ENCODE measurements around the gene PIP5K1C. TPM values are rescaled to one million over a fixed set of nuclear protein-coding genes. Genes with fewer than 3 reads are reported as not detected.

PIP5K1C gene
- total RNA-seq, 1 experiment from 2014 or later = 26.9 TPM

DNA sequence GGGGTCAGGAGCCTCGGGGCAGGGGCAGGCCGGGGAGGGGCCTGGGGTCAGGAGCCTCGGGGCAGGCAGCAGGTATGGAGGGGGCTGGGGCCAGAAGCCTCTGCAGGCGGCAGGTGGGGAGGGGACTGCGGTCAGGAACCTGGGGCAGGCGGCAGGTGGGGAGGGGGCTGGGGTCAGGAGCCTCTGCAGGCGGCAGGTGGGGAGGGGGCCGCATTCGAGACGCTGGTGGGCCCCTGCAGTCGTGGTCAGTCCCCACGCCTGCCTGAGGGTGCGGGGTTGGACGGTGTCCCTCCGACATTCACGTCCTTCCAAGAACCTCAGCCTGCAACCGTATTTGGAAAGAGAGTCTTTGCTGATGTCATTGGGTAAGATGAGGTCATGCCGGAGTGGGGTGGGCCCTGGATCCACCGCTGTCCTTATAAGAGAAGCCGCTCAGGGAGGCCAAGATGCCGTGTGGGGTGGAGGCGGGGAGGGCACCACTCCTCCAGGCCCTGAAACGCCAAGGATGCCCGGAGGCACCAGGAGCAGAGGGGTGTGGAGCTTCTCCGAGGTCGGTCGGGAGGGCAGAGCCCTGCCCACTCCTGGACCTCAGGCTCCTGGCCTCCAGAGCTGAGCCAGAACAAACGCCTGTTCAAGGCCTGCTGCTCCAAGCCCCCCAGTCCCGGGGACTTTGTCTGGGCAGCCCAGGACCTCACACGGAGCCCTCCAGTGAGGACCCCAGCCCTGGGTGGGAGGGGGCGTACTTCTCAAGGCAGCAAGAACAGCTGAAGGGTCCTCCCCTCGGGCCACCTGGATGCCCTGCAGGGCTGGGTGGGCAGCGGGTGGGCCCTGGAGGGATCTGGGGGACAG, 30.1 kb downstream of the PIP5K1C start (continued):
- no peak for TF ChIP-seq ZNF274 (IDR thresholded peaks at IDR 0.05; ENCODE audit: low read depth, low read length)
- TF ChIP-seq RAD21 (IDR thresholded peaks at IDR 0.05; ENCODE audit: low read depth) = no peak
- no peak for TF ChIP-seq ZFX (IDR thresholded peaks at IDR 0.05)
- TF ChIP-seq EZH2 (IDR thresholded peaks at IDR 0.05) = no peak
- no peak for TF ChIP-seq FOSL1 (IDR thresholded peaks at IDR 0.05; ENCODE audit: low read depth)
- no peak for TF ChIP-seq YY1 (IDR thresholded peaks at IDR 0.05; ENCODE audit: extremely low read depth, insufficient replicate concordance, low read depth, low read length)

DNA sequence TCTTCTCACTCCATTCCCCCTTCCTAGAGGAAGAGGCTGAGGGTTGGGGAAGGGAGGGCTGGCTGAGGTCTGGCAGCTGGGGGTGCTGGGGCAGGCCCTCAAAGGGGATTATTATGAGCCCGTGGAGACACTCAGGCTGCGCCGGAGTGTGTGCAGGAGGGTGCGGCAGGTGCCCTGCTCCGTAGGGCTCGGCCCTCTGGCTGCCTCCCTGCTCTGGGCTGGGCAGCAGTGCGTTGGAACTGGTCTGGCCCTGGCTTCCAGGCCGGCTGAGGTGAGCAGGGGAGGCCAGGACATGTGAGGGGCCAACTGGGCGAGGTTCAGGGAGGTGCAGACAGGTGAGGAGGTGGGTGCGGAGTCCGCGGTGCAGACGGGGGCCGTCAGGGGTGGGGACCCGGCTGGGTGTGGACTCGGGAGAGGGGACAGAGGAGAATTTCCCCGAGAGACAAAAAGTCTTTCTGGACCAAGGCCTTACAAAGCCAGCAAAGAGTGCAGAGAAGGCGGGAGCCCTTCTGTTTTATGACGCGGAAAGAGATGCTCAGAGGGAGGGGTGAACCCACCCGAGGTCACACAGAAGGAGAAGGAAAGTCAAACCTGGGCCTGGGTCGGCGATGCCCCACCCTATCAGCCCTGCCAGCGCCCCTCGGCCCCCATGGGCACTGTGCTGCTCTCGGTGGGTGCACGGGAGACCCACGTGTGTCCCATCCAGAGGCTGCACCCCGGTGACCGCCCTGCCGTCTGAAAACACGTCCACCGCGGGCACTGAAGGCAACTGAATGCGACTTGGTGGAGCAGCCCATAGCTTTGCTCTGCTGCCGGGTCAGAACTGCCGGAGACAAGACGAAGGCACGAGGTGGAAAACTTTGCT, 31.0 kb downstream of the PIP5K1C start:
- POLR2A ChIA-PET = no interaction called here

More for the DNA sequence above, 31.0 kb downstream of the PIP5K1C start:
- H3K4me1 ChIP-seq (ENCODE audit: control insufficient read depth in 1 of 2, insufficient read depth in 2 of 2, low read length in 2 of 2) = peaks cover 0 to 8% of the 10 kb centered on the region in 2 experiments; a peak in 1 of 4 replicates
- no peak for ATAC-seq
- H2AFZ ChIP-seq (ENCODE audit: low read depth, low read length, poor library complexity, severe bottlenecking) = no peak overlapping the region
- no peak overlapping the region for H3K4me2 ChIP-seq (ENCODE audit: low read length)
- ChIA-PET RAD21 (ENCODE audit: low non-redundant PET in 1 of 2, low total read pairs in 2 of 2, uncharacterized antibody in 2 of 2, unreplicated experiment in 2 of 2) (no interaction called here), CTCF (no interaction called here)
- H3K9me2 ChIP-seq (ENCODE audit: insufficient read depth) = no peaks in the 10 kb centered on the region
- no TSS peak for BruUV-seq (replicated peaks)
- no peak overlapping the region for H3K4me3 ChIP-seq (replicated peaks in 1 of 2; ENCODE audit: low read depth in 1 of 2, low read length in 2 of 2)
- H3K9ac ChIP-seq (ENCODE audit: low read length) = no peak overlapping the region
- no peak overlapping the region for H3K27ac ChIP-seq (ENCODE audit: low read depth, low read length)
- intact Hi-C loops (cut with micrococcal nuclease) = no loop called here
- TF ChIP-seq EZH2phosphoT487 (IDR thresholded peaks at IDR 0.05; ENCODE audit: borderline replicate concordance) (no peak), FOSL1 (IDR thresholded peaks at IDR 0.05; ENCODE audit: low read depth) (no peak), ATF3 (IDR thresholded peaks at IDR 0.05) (no peak), POLR2AphosphoS5 (IDR thresholded peaks at IDR 0.05; ENCODE audit: low read depth, low read length) (no peak), ELF1 (IDR thresholded peaks at IDR 0.05; ENCODE audit: borderline replicate concordance, low read depth) (no peak), CBX3 (IDR thresholded peaks at IDR 0.05; ENCODE audit: low read depth) (no peak), EZH2 (IDR thresholded peaks at IDR 0.05) (no peak), SIN3A (IDR thresholded peaks at IDR 0.05; ENCODE audit: low read depth) (no peak), ZBTB33 (IDR thresholded peaks at IDR 0.05; ENCODE audit: extremely low read depth, insufficient replicate concordance, low read length) (no peak), EGR1 (IDR thresholded peaks at IDR 0.05; ENCODE audit: low read depth) (no peak), RAD21 (IDR thresholded peaks at IDR 0.05; ENCODE audit: low read depth) (no peak), YY1 (IDR thresholded peaks at IDR 0.05; ENCODE audit: extremely low read depth, insufficient replicate concordance, low read depth, low read length) (no peak), ZNF274 (IDR thresholded peaks at IDR 0.05; ENCODE audit: low read depth, low read length) (no peak), TCF7L2 (IDR thresholded peaks at IDR 0.05; ENCODE audit: borderline replicate concordance, extremely low read depth, insufficient read depth, insufficient read length) (no peak), ZFX (IDR thresholded peaks at IDR 0.05) (no peak), CEBPB (IDR thresholded peaks at IDR 0.05; ENCODE audit: low read depth) (no peak), SP1 (IDR thresholded peaks at IDR 0.05; ENCODE audit: low read depth) (no peak)
- TF ChIP-seq, protein P1, sequence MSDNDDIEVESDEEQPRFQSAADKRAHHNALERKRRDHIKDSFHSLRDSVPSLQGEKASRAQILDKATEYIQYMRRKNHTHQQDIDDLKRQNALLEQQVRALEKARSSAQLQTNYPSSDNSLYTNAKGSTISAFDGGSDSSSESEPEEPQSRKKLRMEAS (IDR thresholded peaks at IDR 0.05) = no peak
- no peaks in the 10 kb centered on the region for H3K9me3 ChIP-seq (ENCODE audit: control insufficient read depth in 1 of 2, insufficient read depth in 1 of 2, low read depth in 1 of 2, low read length in 2 of 2)
- no peak for DNase-seq (ENCODE audit: low read depth, low spot score)
- H3K36me3 ChIP-seq (ENCODE audit: control insufficient read depth in 1 of 2, insufficient read depth in 2 of 2, low read length in 2 of 2) = peaks cover 2 to 4% of the 10 kb centered on the region in 2 experiments; a peak in 2 of 4 replicates
- no peaks in the 10 kb centered on the region for H4K20me1 ChIP-seq (ENCODE audit: insufficient read depth)
- H3K27me3 ChIP-seq (ENCODE audit: insufficient read depth, low read length) = no peaks in the 10 kb centered on the region
- no peaks in the 10 kb centered on the region for H3K79me2 ChIP-seq (ENCODE audit: insufficient read depth, low read length)
